ENCODE results near the gene ZDHHC4.

The ZDHHC4 gene

DNA sequence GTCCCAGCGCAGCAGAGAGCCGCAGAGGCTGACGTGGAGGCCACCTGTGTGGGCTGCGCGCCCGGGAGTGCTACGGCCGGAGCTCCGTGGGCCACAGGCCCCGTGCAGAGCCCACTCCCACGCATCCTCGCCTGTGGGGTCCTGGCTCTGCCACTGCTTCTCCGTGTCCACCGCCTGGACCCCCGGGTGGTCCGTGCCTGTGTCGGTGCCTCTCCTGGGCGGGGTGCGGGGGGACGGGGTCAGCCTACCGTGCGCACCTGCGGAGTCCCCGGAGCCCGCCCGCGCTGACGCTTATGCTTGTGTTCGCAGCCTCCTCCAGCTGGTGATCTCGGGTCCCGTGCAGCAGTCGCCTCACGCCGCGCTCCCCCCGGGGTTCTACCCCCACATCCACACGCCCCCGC lies 30.4 kb downstream of the ZDHHC4 start:
- no peak overlapping the region for H3K9ac ChIP-seq (ENCODE audit: low read depth, low read length)
- no peak overlapping the region for H3K4me3 ChIP-seq (ENCODE audit: low read depth in 1 of 2, low read length in 2 of 2)
- no peaks in the 10 kb centered on the region for H3K9me3 ChIP-seq (ENCODE audit: insufficient read depth, low read length, severe bottlenecking)
- no peaks in the 10 kb centered on the region for H3K4me1 ChIP-seq (ENCODE audit: insufficient read depth, low read length)
- H2AFZ ChIP-seq (ENCODE audit: low read depth, low read length): no peak overlapping the region
- H3K79me2 ChIP-seq (ENCODE audit: insufficient read depth, low read length): peaks cover 2% of the 10 kb centered on the region; the same call in 1 of the 2 replicates
- H3K27ac ChIP-seq (ENCODE audit: low read length): no peak overlapping the region
- peaks cover 54% of the 10 kb centered on the region for H3K36me3 ChIP-seq (ENCODE audit: insufficient read depth, low read length)
- DNase-seq (no peak), ATAC-seq (ENCODE audit: insufficient read depth, low read depth) (no peak)
- H3K4me2 ChIP-seq (ENCODE audit: insufficient read depth, low read length): no peak overlapping the region
- TF ChIP-seq EZH2 (IDR thresholded peaks at IDR 0.05; ENCODE audit: borderline replicate concordance, low read depth, low read length, severe bottlenecking) (no peak), CTCF (IDR thresholded peaks at IDR 0.05; ENCODE audit: borderline replicate concordance, extremely low read depth, low read length, poor library complexity, severe bottlenecking) (no peak)
- H3K27me3 ChIP-seq (ENCODE audit: insufficient read depth, low read length, poor library complexity): no peaks in the 10 kb centered on the region
- peaks cover 16% of the 10 kb centered on the region for H4K20me1 ChIP-seq (ENCODE audit: insufficient read depth, low read length)

GRCh38 chr7:6608081-6608480 lies 30.8 kb downstream of the ZDHHC4 start:
- no peak for TF ChIP-seq CTCF (IDR thresholded peaks at IDR 0.05; ENCODE audit: borderline replicate concordance, extremely low read depth, low read length, poor library complexity, severe bottlenecking)
- TF ChIP-seq EZH2 (IDR thresholded peaks at IDR 0.05; ENCODE audit: borderline replicate concordance, low read depth, low read length, severe bottlenecking): no peak
- Histone ChIP-seq H3K4me3 (ENCODE audit: low read depth in 1 of 2, low read length in 2 of 2) (no peak overlapping the region), H3K79me2 (ENCODE audit: insufficient read depth, low read length) (no peaks in the 10 kb centered on the region), H2AFZ (ENCODE audit: low read depth, low read length) (no peak overlapping the region), H3K27me3 (ENCODE audit: insufficient read depth, low read length, poor library complexity) (no peaks in the 10 kb centered on the region), H3K9me3 (ENCODE audit: insufficient read depth, low read length, severe bottlenecking) (no peaks in the 10 kb centered on the region), H3K4me1 (ENCODE audit: insufficient read depth, low read length) (no peaks in the 10 kb centered on the region), H3K36me3 (ENCODE audit: insufficient read depth, low read length) (peaks cover 49% of the 10 kb centered on the region), H3K27ac (ENCODE audit: low read length) (no peak overlapping the region), H3K9ac (ENCODE audit: low read depth, low read length) (no peak overlapping the region), H4K20me1 (ENCODE audit: insufficient read depth, low read length) (peaks cover 19% of the 10 kb centered on the region), H3K4me2 (ENCODE audit: insufficient read depth, low read length) (no peak overlapping the region)
- DNase-seq (no peak), ATAC-seq (ENCODE audit: insufficient read depth, low read depth) (no peak)

- ATAC-seq (ENCODE audit: insufficient read depth, low read depth): no peak
- Histone ChIP-seq H3K36me3 (ENCODE audit: insufficient read depth, low read length) (peaks cover 42% of the 10 kb centered on the region), H3K4me2 (ENCODE audit: insufficient read depth, low read length) (no peak overlapping the region)
Observed at GRCh38 chr7:6608794-6609193, 31.5 kb downstream of the ZDHHC4 start.

More at GRCh38 chr7:6608794-6609193, 31.5 kb downstream of the ZDHHC4 start:
- H3K4me3 ChIP-seq (ENCODE audit: low read depth in 1 of 2, low read length in 2 of 2): no peak overlapping the region
- H3K4me1 ChIP-seq (ENCODE audit: insufficient read depth, low read length): no peaks in the 10 kb centered on the region
- no peak for DNase-seq
- H3K79me2 ChIP-seq (ENCODE audit: insufficient read depth, low read length): no peaks in the 10 kb centered on the region
- no peaks in the 10 kb centered on the region for H3K9me3 ChIP-seq (ENCODE audit: insufficient read depth, low read length, severe bottlenecking)
- no peak overlapping the region for H2AFZ ChIP-seq (ENCODE audit: low read depth, low read length)
- no peak overlapping the region for H3K27ac ChIP-seq (ENCODE audit: low read length)
- H3K27me3 ChIP-seq (ENCODE audit: insufficient read depth, low read length, poor library complexity): no peaks in the 10 kb centered on the region
- H3K9ac ChIP-seq (ENCODE audit: low read depth, low read length): no peak overlapping the region
- peaks cover 19% of the 10 kb centered on the region for H4K20me1 ChIP-seq (ENCODE audit: insufficient read depth, low read length)
- TF ChIP-seq CTCF (IDR thresholded peaks at IDR 0.05; ENCODE audit: borderline replicate concordance, extremely low read depth, low read length, poor library complexity, severe bottlenecking): no peak
- TF ChIP-seq EZH2 (IDR thresholded peaks at IDR 0.05; ENCODE audit: borderline replicate concordance, low read depth, low read length, severe bottlenecking): no peak

Data from DND-41 (cell line).